ENCODE results near the gene XRCC6. TPM values are rescaled to one million over a fixed set of nuclear protein-coding genes. Genes with fewer than 3 reads are reported as not detected.

XRCC6 gene
- total and polyA plus RNA-seq, 9 of the 15 experiments (the other 6 are each of a cell fraction or from before 2014, with no cell fraction given), result 151 to 440 (median 318) TPM

- TF ChIP-seq BDP1 (IDR thresholded peaks at IDR 0.05; ENCODE audit: insufficient read depth, insufficient read length) (no peak), KLF16 (IDR thresholded peaks at IDR 0.05) (peak; percentile 94), PYGO2 (tag; IDR thresholded peaks at IDR 0.05) (no peak), HNRNPLL (IDR thresholded peaks at IDR 0.05; ENCODE audit: low read depth, low read length, poor library complexity, severe bottlenecking) (no peak), IRF1 (CRISPR knock-in tag; IDR thresholded peaks at IDR 0.05; ENCODE audit: borderline replicate concordance) (no peak), BRD4 (IDR thresholded peaks at IDR 0.05) (no peak), SOX6 (IDR thresholded peaks at IDR 0.05) (peak; percentile 83), TEAD2 (tag; IDR thresholded peaks at IDR 0.05) (no peak), JUN (IDR thresholded peaks at IDR 0.05; ENCODE audit: borderline replicate concordance, low read depth, low read length) (no peak), JUN (CRISPR knock-in tag; IDR thresholded peaks at IDR 0.05; ENCODE audit: borderline replicate concordance) (no peak), RNF219 (CRISPR knock-in tag; IDR thresholded peaks at IDR 0.05) (no peak), ZNF232 (CRISPR knock-in tag; IDR thresholded peaks at IDR 0.05) (no peak), KLF6 (CRISPR knock-in tag; IDR thresholded peaks at IDR 0.05; ENCODE audit: borderline replicate concordance) (peak; percentile 28; the same call in 1 of the 2 replicates), STAT5A (IDR thresholded peaks at IDR 0.05; ENCODE audit: borderline replicate concordance, low read length) (peak; percentile 53; the same call in 1 of the 2 replicates), NCOR1 (IDR thresholded peaks at IDR 0.05) (peak; percentile 93), ZNF445 (CRISPR knock-in tag; IDR thresholded peaks at IDR 0.05; ENCODE audit: low read depth) (no peak), ZBTB34 (CRISPR knock-in tag; IDR thresholded peaks at IDR 0.05) (no peak)
Measured at GRCh38 chr22:41603873-41604332, 17.2 kb upstream of the XRCC6 start (continued).

Measured in K562 (cell line).